ENCODE measurements around the gene TAF12.
"Not testable (repeated sequence)": the region's sequence is repeated elsewhere in the genome, so short reads cannot be mapped to it uniquely, and the experiment has no call there.

DNA sequence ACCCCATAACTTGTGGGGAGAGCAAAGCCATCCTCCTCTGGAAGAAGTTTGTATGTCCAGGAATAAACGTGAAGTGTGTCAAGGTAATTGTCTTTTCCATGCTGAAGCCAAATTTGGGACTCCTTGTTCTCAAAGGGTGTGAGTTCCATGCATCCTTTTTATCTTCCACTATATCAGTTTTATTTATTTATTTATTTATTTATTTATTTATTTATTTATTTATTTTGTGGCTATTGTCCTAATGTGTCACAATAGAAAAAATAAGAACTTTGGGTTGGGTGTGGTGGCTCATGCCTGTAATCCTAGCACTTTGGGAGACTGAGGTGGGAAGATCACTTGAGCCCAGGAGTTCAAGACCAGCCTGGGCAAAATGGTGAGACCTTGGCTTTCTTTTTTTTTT is 48.8 kb upstream of the TAF12 start:
- TF ChIP-seq, protein P1, sequence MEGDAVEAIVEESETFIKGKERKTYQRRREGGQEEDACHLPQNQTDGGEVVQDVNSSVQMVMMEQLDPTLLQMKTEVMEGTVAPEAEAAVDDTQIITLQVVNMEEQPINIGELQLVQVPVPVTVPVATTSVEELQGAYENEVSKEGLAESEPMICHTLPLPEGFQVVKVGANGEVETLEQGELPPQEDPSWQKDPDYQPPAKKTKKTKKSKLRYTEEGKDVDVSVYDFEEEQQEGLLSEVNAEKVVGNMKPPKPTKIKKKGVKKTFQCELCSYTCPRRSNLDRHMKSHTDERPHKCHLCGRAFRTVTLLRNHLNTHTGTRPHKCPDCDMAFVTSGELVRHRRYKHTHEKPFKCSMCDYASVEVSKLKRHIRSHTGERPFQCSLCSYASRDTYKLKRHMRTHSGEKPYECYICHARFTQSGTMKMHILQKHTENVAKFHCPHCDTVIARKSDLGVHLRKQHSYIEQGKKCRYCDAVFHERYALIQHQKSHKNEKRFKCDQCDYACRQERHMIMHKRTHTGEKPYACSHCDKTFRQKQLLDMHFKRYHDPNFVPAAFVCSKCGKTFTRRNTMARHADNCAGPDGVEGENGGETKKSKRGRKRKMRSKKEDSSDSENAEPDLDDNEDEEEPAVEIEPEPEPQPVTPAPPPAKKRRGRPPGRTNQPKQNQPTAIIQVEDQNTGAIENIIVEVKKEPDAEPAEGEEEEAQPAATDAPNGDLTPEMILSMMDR (IDR thresholded peaks at IDR 0.05; ENCODE audit: low read depth, low read length), result not testable (repeated sequence)
- not testable (repeated sequence) for TF ChIP-seq EZH2phosphoT487 (IDR thresholded peaks at IDR 0.05; ENCODE audit: low read depth)

Measured in OCI-LY3 (cell line).